HG02840 (cell line): ENCODE results near the gene IFT57.
"Not testable (repeated sequence)": the region's sequence is repeated elsewhere in the genome, so short reads cannot be mapped to it uniquely, and the experiment has no call there.

Source experiments
- ATAC-seq: cut with Tn5 transposase; IDR thresholded peaks from one replicate; pipeline ENCODE4 v1.9.1; 2021; ENCODE audit warnings: mild to moderate bottlenecking, moderate library complexity, moderate number of reproducible peaks; ENCODE audit not compliant: unreplicated experiment, low FRiP score

IFT57 gene, protein sequence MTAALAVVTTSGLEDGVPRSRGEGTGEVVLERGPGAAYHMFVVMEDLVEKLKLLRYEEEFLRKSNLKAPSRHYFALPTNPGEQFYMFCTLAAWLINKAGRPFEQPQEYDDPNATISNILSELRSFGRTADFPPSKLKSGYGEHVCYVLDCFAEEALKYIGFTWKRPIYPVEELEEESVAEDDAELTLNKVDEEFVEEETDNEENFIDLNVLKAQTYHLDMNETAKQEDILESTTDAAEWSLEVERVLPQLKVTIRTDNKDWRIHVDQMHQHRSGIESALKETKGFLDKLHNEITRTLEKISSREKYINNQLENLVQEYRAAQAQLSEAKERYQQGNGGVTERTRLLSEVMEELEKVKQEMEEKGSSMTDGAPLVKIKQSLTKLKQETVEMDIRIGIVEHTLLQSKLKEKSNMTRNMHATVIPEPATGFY

GRCh38 chr3:108221911-108222852 is at the start of gene IFT57:
IFT57 (minus strand) TSS chr3:108222424; CDS start chr3:108222322, 102 bp downstream.
- ATAC-seq = peak; percentile 96

- no peak for ATAC-seq
Observed at GRCh38 chr3:108271626-108272025, 49.4 kb upstream of the IFT57 start.

DNA sequence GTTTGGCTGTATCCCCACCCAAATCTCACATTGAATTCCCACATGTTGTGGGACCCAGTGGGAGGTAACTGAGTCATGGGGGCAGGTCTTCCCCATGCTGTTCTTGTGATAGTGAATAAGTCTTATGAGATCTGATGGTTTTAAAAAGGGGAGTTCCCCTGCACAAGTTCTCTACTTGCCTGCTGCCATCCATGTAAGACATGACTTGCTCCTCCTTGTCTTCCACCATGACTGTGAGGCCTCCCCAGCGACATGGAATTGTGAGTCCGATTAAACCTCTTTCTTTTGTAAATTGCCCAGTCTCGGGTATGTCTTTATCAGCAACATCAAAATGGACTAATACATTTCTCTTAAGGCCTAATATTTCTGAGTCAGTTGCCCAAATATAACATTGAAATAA is 46.0 kb upstream of the IFT57 start:
- ATAC-seq = not testable (repeated sequence)

DNA sequence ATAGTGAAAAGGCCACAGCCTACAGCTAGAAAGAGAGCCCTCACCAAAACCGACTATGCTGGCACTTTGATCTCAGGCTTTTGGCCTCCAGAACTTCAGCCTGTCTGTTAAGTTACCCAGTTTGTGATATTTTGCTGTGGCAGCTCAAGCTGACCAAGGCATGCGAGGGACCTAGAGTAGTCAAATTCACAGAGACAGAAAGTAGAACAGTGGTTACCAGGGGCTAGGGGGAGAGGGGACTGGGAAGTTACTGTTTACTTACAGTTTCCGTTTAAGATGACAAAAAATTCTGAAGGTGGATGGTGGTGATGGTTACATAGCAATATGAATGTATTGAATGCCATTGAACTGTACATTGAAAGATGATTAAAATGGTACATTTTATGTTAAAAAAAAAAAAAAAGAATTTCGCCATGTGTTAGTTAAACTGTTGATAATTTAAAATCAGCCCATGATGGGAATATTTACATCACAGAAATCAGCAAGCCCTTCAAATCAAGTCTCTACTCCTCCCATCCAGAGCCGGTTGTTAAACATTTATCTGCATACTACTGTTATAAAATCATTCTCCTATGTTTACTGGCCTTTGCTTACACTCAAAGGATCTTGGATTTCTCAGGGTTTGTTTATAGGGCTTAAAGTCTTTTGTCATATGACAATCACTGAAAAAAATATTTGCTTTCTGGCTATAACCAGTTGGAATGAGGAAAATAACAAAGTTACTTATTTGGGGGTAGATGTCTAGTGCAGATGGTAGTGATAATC is 42.5 kb upstream of the IFT57 start:
- ATAC-seq = peak; percentile 70

DNA sequence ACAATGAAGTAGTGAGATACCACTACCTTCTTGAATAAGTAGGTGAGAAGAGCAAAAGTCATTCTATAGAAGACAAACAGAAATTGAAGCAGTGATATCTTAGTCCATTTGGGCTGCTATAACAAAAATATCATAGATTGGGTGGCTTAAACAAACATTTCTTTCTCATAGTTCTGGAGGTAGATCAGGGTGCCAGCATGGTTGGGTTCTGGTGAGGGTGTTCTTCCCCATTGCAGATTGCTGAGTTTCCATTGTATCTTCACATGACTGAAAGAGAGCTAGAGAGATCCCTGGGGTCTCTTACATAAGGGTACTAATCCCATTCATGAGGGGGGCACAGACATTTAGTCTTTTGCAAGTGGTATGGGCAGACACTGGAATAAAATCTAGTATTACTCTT is 32.9 kb upstream of the IFT57 start:
- ATAC-seq = no peak

DNA sequence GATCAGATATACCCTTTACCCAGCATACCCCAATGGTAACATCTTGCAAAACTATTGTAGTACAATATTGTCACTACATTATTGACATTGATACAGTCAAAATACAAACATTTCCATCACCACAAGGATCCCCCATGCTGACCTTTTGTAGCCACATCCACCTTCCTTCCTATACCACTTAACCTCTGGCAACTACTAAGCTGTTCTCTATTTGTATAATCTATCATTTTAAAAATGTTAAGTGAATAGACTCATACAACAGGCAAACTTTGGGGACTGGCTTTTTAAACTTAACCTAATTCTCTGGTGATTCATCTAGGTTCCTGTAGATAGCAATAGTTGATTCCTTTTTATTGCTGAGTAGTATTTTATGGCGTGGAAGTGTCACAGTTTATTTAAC is 29.6 kb upstream of the IFT57 start:
- no peak for ATAC-seq

- no peak for ATAC-seq
Observed at GRCh38 chr3:108251265-108251664, 29.0 kb upstream of the IFT57 start.

DNA sequence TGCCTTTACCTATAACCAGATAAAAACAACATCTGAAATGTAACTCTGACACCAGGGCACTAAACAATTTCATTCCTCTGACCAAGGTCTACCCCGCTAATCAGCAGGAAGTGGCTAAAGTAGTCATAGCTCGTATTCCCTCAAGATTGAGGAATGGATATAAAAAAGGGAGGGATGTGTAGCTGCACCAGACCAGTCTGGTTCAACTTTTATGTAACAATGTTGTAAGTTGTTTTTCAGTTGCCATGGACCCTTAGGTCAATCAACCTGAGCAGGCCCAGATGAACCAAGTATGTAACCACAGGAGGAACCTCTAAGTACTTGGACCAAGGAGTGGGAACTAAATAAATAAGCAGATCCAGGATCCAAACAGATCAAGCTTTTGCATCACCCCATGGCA is 28.4 kb upstream of the IFT57 start:
- ATAC-seq = no peak

- no peak for ATAC-seq
Observed at GRCh38 chr3:108243243-108243642, 21.0 kb upstream of the IFT57 start.

DNA sequence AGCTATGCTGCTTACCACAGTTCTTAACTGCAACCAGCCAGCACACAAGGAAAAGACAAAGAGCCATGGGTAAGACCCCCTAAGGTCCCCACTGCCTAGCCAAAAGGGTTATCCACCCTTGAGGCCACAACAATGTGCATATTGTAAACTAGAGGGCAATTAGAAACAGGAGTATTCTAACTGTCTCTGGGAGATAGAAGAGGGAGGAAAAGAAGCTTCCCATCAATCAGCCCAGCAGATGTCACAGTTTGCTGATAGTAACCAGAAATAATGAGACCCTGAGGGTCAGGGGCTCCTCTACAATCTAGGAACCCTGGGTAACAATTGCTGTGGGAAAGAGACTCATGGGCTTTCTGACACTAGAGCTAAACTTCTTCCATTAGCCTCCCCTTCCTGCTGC is 20.6 kb upstream of the IFT57 start:
- no peak for ATAC-seq

DNA sequence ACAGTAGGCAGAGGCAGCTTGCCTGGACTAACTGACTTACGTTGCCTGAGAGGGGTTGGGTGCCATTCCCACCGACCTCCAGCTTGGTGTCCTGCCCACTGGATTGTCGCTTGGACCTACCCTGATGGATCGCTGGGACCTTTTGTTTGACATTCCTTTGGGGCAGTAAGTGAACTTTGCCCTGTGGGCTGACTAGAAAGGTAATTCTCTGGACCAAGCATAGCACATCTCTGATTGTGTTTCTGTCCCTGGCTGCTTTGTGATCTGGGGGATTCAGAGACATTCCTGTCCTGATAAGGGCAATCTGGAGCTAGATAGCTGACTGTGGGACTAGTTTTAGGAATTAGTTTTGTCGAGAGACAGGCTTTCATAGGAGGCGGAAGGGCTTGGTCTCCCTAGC is 19.5 kb upstream of the IFT57 start:
- ATAC-seq = no peak

GRCh38 chr3:108241146-108241545 is 18.9 kb upstream of the IFT57 start:
- ATAC-seq = no peak

DNA sequence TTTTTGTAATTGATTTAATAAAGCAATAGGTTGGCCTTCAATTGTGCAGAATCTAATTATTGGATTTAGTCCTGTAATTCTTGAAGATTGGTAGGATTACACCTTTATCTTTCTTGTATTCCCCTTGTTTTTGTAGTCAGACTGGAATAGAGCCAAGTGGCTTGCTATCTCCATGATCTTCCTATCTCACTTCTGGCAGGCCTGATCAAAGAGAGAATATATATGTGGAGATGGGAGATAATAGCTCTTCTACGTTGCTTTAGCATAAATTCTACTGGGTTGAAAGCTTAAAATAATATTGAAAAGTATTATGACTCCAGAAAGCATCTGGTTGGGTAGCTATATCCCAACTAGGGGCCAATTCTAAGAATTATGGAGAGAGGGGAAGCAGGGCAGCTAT is 16.9 kb upstream of the IFT57 start:
- ATAC-seq = no peak

- no peak for ATAC-seq
Observed at GRCh38 chr3:108235290-108235689, 13.1 kb upstream of the IFT57 start.

GRCh38 chr3:108234387-108234957 is 12.2 kb upstream of the IFT57 start:
- no peak for ATAC-seq

DNA sequence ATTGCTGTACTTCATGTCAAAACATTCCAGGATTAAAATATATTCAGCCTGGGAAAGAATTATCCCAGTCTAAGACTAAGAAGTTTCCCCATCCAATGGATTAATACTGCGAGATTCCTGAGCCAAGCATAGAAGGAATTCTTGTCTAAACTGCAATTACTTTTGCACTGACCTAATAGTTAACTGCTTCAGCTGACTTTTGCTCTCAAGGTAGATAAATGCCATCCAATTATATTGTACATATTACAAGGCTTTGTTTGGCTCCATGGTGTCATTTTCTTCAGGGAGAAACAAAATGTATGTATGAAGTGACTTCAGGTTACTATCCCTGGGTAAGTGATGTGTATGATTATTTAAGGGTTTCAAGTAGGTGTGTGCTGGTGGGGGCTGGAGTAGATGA is 6.1 kb upstream of the IFT57 start:
- ATAC-seq = no peak

DNA sequence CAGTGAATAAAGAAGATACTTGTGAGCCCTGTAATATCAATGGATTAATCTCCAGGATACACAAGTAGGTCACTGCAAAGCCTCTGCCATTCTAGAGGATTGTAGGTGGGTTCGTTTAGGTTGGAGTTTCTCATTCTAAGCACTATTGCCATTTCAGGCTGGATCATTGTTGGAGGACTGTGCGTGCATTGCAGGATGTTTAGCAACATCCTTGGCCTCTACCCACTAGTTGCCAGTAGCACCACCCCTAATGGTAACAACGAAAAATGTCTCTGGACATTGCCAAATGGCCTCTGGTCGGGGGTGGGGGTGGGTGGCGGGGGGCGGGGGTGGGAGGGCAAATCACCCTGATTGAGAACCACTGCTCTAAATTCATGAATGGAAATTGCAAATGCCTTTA is 4.9 kb upstream of the IFT57 start:
- ATAC-seq = no peak

GRCh38 chr3:108225221-108225620 is 3.0 kb upstream of the IFT57 start:
- ATAC-seq = no peak

DNA sequence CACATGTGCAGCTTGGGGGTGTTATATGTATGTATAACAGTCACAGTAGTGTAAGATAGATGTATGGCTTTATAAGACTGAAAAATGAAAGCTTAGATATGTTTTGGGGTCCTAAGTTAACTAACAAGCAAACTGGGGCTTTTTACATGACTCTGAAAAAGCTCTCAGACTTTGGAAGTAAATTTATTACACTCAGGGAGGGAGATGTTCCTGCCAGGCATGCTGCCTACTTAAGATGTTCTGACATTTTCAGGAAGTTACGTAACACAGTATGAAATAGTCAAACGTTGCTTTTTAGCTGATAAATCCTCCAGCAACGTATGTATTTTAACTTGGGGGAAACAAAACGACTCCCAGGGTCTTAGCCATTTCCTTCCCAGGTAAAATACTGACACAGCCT is 1.7 kb upstream of the IFT57 start:
- no peak for ATAC-seq

- ATAC-seq = no peak
Observed at GRCh38 chr3:108222853-108223565, 785 bp upstream of the IFT57 start.
